NB4 (cell line): ENCODE data around the gene TMEM30A.

Experiments
- MYC ChIP-seq: IDR thresholded peaks from 2 replicates; pipeline ENCODE4 v1.6.1; 2011; ENCODE audit warnings: low read depth, low read length
- POLR2A ChIP-seq: IDR thresholded peaks from 2 replicates; pipeline ENCODE4 v1.6.1; 2011; ENCODE audit warnings: mild to moderate bottlenecking; ENCODE audit not compliant: insufficient read length; ENCODE audit errors: extremely low read depth
- TF ChIP-seq, protein P1 (sequence below): IDR thresholded peaks from one replicate; pipeline ENCODE4 v1.5.1; 2012; ENCODE audit warnings: low read depth, low read length
- TF ChIP-seq, protein P2 (sequence below): IDR thresholded peaks from 2 replicates; pipeline ENCODE4 v1.6.1; 2011; ENCODE audit warnings: low read depth, low read length

DNA sequence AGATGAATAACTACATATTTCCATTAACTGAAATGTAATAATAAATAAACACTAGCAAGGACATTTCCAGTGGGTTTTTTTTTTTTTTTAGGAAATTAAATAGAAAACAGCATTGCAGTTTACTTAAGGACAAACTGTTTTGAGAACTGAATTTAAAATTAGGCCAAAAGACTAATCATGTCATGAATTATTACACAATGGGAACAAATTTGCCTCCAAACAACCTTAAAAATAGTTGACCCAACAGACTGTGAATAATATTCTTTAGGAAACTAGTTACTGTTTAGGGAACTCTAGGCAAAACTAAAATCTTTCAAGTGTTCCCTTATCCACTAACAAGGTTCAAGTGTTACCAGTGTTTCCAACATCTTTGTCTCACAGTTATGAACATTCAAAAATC, 62.3 kb downstream of the TMEM30A start:
- TF ChIP-seq, protein P1, sequence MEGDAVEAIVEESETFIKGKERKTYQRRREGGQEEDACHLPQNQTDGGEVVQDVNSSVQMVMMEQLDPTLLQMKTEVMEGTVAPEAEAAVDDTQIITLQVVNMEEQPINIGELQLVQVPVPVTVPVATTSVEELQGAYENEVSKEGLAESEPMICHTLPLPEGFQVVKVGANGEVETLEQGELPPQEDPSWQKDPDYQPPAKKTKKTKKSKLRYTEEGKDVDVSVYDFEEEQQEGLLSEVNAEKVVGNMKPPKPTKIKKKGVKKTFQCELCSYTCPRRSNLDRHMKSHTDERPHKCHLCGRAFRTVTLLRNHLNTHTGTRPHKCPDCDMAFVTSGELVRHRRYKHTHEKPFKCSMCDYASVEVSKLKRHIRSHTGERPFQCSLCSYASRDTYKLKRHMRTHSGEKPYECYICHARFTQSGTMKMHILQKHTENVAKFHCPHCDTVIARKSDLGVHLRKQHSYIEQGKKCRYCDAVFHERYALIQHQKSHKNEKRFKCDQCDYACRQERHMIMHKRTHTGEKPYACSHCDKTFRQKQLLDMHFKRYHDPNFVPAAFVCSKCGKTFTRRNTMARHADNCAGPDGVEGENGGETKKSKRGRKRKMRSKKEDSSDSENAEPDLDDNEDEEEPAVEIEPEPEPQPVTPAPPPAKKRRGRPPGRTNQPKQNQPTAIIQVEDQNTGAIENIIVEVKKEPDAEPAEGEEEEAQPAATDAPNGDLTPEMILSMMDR, result no peak
- TF ChIP-seq POLR2A (no peak), MYC (no peak)
- TF ChIP-seq, protein P2, sequence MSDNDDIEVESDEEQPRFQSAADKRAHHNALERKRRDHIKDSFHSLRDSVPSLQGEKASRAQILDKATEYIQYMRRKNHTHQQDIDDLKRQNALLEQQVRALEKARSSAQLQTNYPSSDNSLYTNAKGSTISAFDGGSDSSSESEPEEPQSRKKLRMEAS, result no peak
